CD4-positive, alpha-beta T cell (primary cell): ENCODE data around the gene STEAP3. TPM values are rescaled to one million over a fixed set of nuclear protein-coding genes. Genes with fewer than 3 reads are reported as not detected.

ENCODE experiments used
- ATAC-seq: fragments of 200-7000 bp; cut with Tn5 transposase; one replicate; pipeline ENCODE4 v1.10.0; 2022; ENCODE audit warnings: mild to moderate bottlenecking; ENCODE audit not compliant: poor library complexity
- CTCF ChIA-PET: fragments of 350-600 bp; sonication (Branson Sonifier 250); formaldehyde crosslinking; loops from one replicate; lab custom pipeline; 2021; ENCODE audit warnings: antibody characterized with exemption, inconsistent platforms; lab: Charles Lee
- POLR2A ChIA-PET: fragments of 350-600 bp; sonication (Branson Sonifier 250); formaldehyde crosslinking; loops from one replicate; lab custom pipeline; 2021; ENCODE audit warnings: antibody characterized with exemption, inconsistent platforms; lab: Charles Lee
- DNase-seq, 14 experiments: peaks; one replicate each; pipeline ENCODE4 v3.0.0-alpha.2; 2013 to 2020; ENCODE audit warnings: mixed read lengths in 2 of 14
- H3K27ac ChIP-seq, 2 donors: one replicate each; pipeline versions ENCODE4 v1.5.1 to v1.7.0; 2013; ENCODE audit warnings: low read length in 2 of 2, low read depth in 1 of 2, mild to moderate bottlenecking in 1 of 2
- H3K27me3 ChIP-seq, 2 experiments: 1 replicate in 1 of 2; 2 replicates in 1 of 2; pipeline versions ENCODE4 v1.6.1 to v1.7.0; 2013; ENCODE audit warnings: low read length in 2 of 2, control low read depth in 1 of 2, mild to moderate bottlenecking in 1 of 2, moderate library complexity in 1 of 2; ENCODE audit not compliant: insufficient read depth in 2 of 2, control insufficient read depth in 1 of 2
- H3K36me3 ChIP-seq: one replicate; pipeline ENCODE4 v1.6.1; 2013; ENCODE audit warnings: low read length, control low read depth; ENCODE audit not compliant: insufficient read depth
- H3K4me1 ChIP-seq: one replicate; pipeline ENCODE4 v1.6.1; 2013; ENCODE audit warnings: low read length, control low read depth; ENCODE audit not compliant: insufficient read depth
- H3K4me3 ChIP-seq: one replicate; pipeline ENCODE4 v1.5.1; 2013; ENCODE audit warnings: mild to moderate bottlenecking, low read length, moderate library complexity
- H3K9me3 ChIP-seq, 2 experiments: 1 replicate in 1 of 2; 2 replicates in 1 of 2; pipeline versions ENCODE4 v1.6.1 to v1.7.0; 2013; ENCODE audit warnings: low read length in 2 of 2, mild to moderate bottlenecking in 2 of 2, control low read depth in 1 of 2, moderate library complexity in 1 of 2; ENCODE audit not compliant: control insufficient read depth in 1 of 2, insufficient read depth in 1 of 2
- H3K27ac Mint-ChIP-seq: one replicate; pipeline ENCODE4 v1.8.0; 2020; ENCODE audit warnings: mixed read lengths
- H3K27me3 Mint-ChIP-seq: one replicate; pipeline ENCODE4 v1.8.0; 2021; ENCODE audit warnings: mixed read lengths
- H3K36me3 Mint-ChIP-seq: one replicate; pipeline ENCODE4 v1.8.0; 2021; ENCODE audit warnings: low read depth, mixed read lengths
- H3K4me1 Mint-ChIP-seq: one replicate; pipeline ENCODE4 v1.8.0; 2021; ENCODE audit warnings: low read depth, mixed read lengths
- H3K4me3 Mint-ChIP-seq: one replicate; pipeline ENCODE4 v1.8.0; 2020; ENCODE audit warnings: mild to moderate bottlenecking, mixed read lengths
- H3K9me3 Mint-ChIP-seq: one replicate; pipeline ENCODE4 v1.8.0; 2020; ENCODE audit warnings: mixed read lengths
- CTCF ChIP-seq: fragments of 200-600 bp; IDR thresholded peaks from one replicate; pipeline ENCODE4 v1.8.0; 2022; ENCODE audit warnings: antibody characterized with exemption, mild to moderate bottlenecking
- intact Hi-C, 2 experiments: fragments of 100-400 bp; cut with DNase I in 1 of 2; cut with micrococcal nuclease in 1 of 2; formaldehyde crosslinking; loops; one replicate each; pipeline versions ENCODE4 v1.15.1 to v1.9.0; 2023 to 2025; cut with DNase I, micrococcal nuclease
- total RNA-seq, 174 experiments: library from RNA in 2 of 174; stranded (reverse) in 2 of 174; gene quantifications; one replicate each; pipeline ENCODE4 v1.2.3 and lab custom pipeline; 2021 to 2026

The STEAP3 gene
- total RNA-seq, 2 experiments from 2014 or later: not detected

DNA sequence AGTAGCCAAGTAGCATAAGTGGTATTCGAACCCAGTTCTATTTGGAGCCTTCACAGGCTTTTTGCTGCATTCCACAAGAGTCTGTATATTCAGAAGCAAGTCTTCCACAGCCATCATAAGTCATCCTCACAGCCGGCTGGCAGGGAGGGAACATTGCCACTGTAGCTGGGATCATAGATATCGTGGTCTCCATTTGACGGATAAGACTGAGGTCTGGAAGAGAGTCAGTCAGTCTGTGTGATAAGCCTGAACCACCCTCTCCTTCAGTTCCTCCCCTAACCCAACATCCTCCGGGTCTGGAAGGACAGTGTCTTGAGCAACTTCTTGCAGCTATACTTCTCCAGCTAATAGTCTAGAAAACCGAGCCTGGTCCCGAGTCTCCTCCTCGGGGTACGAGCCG, 48.1 kb upstream of the STEAP3 start:
- no peak for DNase-seq
- TF ChIP-seq CTCF: no peak
- Histone ChIP-seq H3K36me3 (no peaks in the 10 kb centered on the region), H3K4me1 (peaks cover 2% of the 10 kb centered on the region), H3K27me3 (no peaks in the 10 kb centered on the region), H3K4me3 (no peak overlapping the region), H3K9me3 (no peaks in the 10 kb centered on the region), H3K27ac (no peak overlapping the region)
- Mint-ChIP-seq H3K36me3 (no peaks in the 10 kb centered on the region), H3K27ac (no peak overlapping the region), H3K9me3 (no peaks in the 10 kb centered on the region), H3K4me1 (no peaks in the 10 kb centered on the region), H3K27me3 (no peaks in the 10 kb centered on the region), H3K4me3 (no peak overlapping the region)
- ChIA-PET CTCF (interaction anchor here (2.5 kb wide), 1 partner anchor 293 kb away, joined by 14 read pairs; no protein-coding TSS in a partner anchor), POLR2A (interaction anchor here (1.5 kb wide), 1 partner anchor 294 kb away, joined by 4 read pairs; no protein-coding TSS in a partner anchor)
- intact Hi-C loops: loop anchor here (1.0 to 10.0 kb wide), 4 partner anchors 293 to 1131 kb away; no protein-coding TSS in a partner anchor
- ATAC-seq: no peak

DNA sequence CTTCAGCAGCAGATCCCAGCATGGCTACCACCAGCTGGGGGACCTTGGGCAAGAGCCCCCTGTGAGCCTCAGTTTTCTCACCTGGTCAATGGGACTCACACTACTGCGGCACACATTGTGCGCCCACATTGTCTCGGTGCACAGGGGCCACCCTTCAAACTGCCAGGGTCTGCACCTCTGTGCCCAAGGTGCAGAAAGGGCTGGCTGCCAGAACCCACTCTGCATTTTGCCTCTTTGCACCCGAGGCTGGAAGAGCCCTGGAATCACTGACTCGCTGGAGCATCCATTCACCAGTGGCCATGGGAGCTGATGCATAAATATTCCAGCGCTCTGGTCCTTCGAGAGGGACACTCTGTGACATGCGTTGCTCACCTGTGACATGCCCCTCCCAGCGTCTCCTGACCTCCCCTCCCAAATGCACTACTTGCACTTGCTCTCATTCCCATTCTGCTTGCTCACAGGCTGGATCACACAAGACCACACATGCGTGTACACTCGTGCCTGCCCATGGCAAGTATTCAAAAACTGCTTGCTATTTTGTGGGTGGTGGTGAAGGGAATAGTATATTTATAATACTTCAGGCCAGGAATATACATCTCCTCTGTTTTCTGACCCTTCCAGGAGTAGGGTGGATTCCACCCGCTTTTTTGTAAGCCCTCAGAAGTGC, 46.3 kb upstream of the STEAP3 start:
- Histone ChIP-seq H3K4me1 (peaks cover 2% of the 10 kb centered on the region), H3K9me3 (no peaks in the 10 kb centered on the region), H3K27ac (no peak overlapping the region), H3K27me3 (no peaks in the 10 kb centered on the region), H3K4me3 (no peak overlapping the region), H3K36me3 (no peaks in the 10 kb centered on the region)
- ATAC-seq (no peak), DNase-seq (no peak)
- intact Hi-C loops: loop anchor here in 1 of 2 experiments (10.0 kb wide), 2 partner anchors 953 to 1133 kb away; no protein-coding TSS in a partner anchor
- ChIA-PET POLR2A (no interaction called here), CTCF (interaction anchor here (0.7 kb wide), 1 partner anchor 295 kb away, joined by 3 read pairs; no protein-coding TSS in a partner anchor)
- no peaks in the 10 kb centered on the region for H3K36me3 Mint-ChIP-seq
- no peak for TF ChIP-seq CTCF
- no peak overlapping the region for H3K4me3 Mint-ChIP-seq
- H3K27me3 Mint-ChIP-seq: no peaks in the 10 kb centered on the region
- H3K27ac Mint-ChIP-seq: no peak overlapping the region
- no peaks in the 10 kb centered on the region for H3K9me3 Mint-ChIP-seq
- H3K4me1 Mint-ChIP-seq: no peaks in the 10 kb centered on the region

GRCh38 chr2:119177838-119178190, 45.8 kb upstream of the STEAP3 start:
- intact Hi-C loops: loop anchor here in 1 of 2 experiments (10.0 kb wide), 2 partner anchors 953 to 1133 kb away; no protein-coding TSS in a partner anchor
- ATAC-seq (no peak), DNase-seq (no peak)
- POLR2A ChIA-PET: no interaction called here
- Mint-ChIP-seq H3K9me3 (no peaks in the 10 kb centered on the region), H3K27me3 (no peaks in the 10 kb centered on the region), H3K27ac (no peak overlapping the region), H3K36me3 (no peaks in the 10 kb centered on the region), H3K4me1 (no peaks in the 10 kb centered on the region), H3K4me3 (no peak overlapping the region)
- no peaks in the 10 kb centered on the region for H3K27me3 ChIP-seq
- H3K36me3 ChIP-seq: no peaks in the 10 kb centered on the region
- peaks cover 2% of the 10 kb centered on the region for H3K4me1 ChIP-seq
- H3K4me3 ChIP-seq: no peak overlapping the region
- no peak for TF ChIP-seq CTCF
- CTCF ChIA-PET: interaction anchor here (0.7 kb wide), 1 partner anchor 296 kb away, joined by 3 read pairs; no protein-coding TSS in a partner anchor
- no peak overlapping the region for H3K27ac ChIP-seq
- no peaks in the 10 kb centered on the region for H3K9me3 ChIP-seq
